SK-N-SH treated with all-trans-retinoic acid at 6 μM for 48 hours (cell line): Measurements from ENCODE around the gene CLTCL1.

Experiments used
- ATAC-seq: fragments of 200-7000 bp; cut with Tn5 transposase; 3 replicates; pipeline ENCODE4 v1.9.1; 2020; ENCODE audit warnings: mild to moderate bottlenecking, moderate library complexity
- ARNTL ChIP-seq: fragments of 450-650 bp; formaldehyde crosslinking; IDR thresholded peaks from 2 replicates; pipeline ENCODE4 v1.5.0; 2020; ENCODE audit warnings: low read depth, mild to moderate bottlenecking, moderate library complexity, borderline replicate concordance
- CSDC2 ChIP-seq: fragments of 250-450 bp; sonication (Bioruptor Pico); IDR thresholded peaks from 2 replicates; pipeline ENCODE4 v1.5.0; 2020; ENCODE audit warnings: mild to moderate bottlenecking, moderate library complexity
- ESRRG ChIP-seq: fragments of 250-450 bp; sonication (Bioruptor Pico); IDR thresholded peaks from 2 replicates; pipeline ENCODE4 v1.6.1; 2021; ENCODE audit warnings: mild to moderate bottlenecking
- GLIS3 ChIP-seq: fragments of 250-450 bp; sonication (Bioruptor Pico); IDR thresholded peaks from 2 replicates; pipeline ENCODE4 v1.5.0; 2020; ENCODE audit warnings: mild to moderate bottlenecking, moderate library complexity
- ISL1 ChIP-seq: fragments of 250-450 bp; sonication (Bioruptor Pico); IDR thresholded peaks from 2 replicates; pipeline ENCODE4 v2.1.2; 2022; ENCODE audit warnings: mild to moderate bottlenecking, moderate library complexity
- OSR1 ChIP-seq: fragments of 250-450 bp; sonication (Bioruptor Pico); IDR thresholded peaks from 2 replicates; pipeline ENCODE4 v1.8.0; 2022; ENCODE audit warnings: moderate library complexity, mild to moderate bottlenecking, inconsistent platforms
- PATZ1 ChIP-seq: fragments of 250-450 bp; sonication (Bioruptor Pico); IDR thresholded peaks from 2 replicates; pipeline ENCODE4 v1.8.0; 2020; ENCODE audit warnings: mild to moderate bottlenecking, moderate library complexity, borderline replicate concordance
- POU6F1 ChIP-seq: fragments of 250-450 bp; sonication (Bioruptor Pico); IDR thresholded peaks from 2 replicates; pipeline ENCODE4 v1.8.0; 2021; ENCODE audit warnings: low read depth, mild to moderate bottlenecking, moderate library complexity, borderline replicate concordance
- PPARA ChIP-seq: fragments of 250-450 bp; sonication (Bioruptor Pico); IDR thresholded peaks from 2 replicates; pipeline ENCODE4 v1.5.0; 2020; ENCODE audit warnings: mild to moderate bottlenecking, borderline replicate concordance
- RARB ChIP-seq: fragments of 250-450 bp; sonication (Bioruptor Pico); IDR thresholded peaks from 2 replicates; pipeline ENCODE4 v1.8.0; 2021; ENCODE audit warnings: mild to moderate bottlenecking, moderate library complexity
- SNAI2 ChIP-seq: fragments of 250-450 bp; sonication (Bioruptor Pico); IDR thresholded peaks from 2 replicates; pipeline ENCODE4 v1.5.0; 2020; ENCODE audit warnings: mild to moderate bottlenecking, moderate library complexity
- TCF4 ChIP-seq: fragments of 250-450 bp; sonication (Bioruptor Pico); IDR thresholded peaks from 2 replicates; pipeline ENCODE4 v1.8.0; 2021; ENCODE audit warnings: mild to moderate bottlenecking, moderate library complexity, borderline replicate concordance
- TOX ChIP-seq: fragments of 250-450 bp; sonication (Bioruptor Pico); IDR thresholded peaks from 2 replicates; pipeline ENCODE4 v1.8.0; 2021; ENCODE audit warnings: mild to moderate bottlenecking, moderate library complexity, borderline replicate concordance
- TSHZ2 ChIP-seq: fragments of 250-450 bp; sonication (Bioruptor Pico); IDR thresholded peaks from 2 replicates; pipeline ENCODE4 v1.5.0; 2020; ENCODE audit warnings: mild to moderate bottlenecking, moderate library complexity
- ZFP3 ChIP-seq: fragments of 250-450 bp; sonication (Bioruptor Pico); IDR thresholded peaks from 2 replicates; pipeline ENCODE4 v1.5.0; 2020; ENCODE audit warnings: mild to moderate bottlenecking, moderate library complexity
- ZFP30 ChIP-seq: fragments of 450-650 bp; formaldehyde crosslinking; IDR thresholded peaks from 2 replicates; pipeline ENCODE4 v1.5.0; 2022; ENCODE audit warnings: mild to moderate bottlenecking, moderate library complexity
- ZNF70 ChIP-seq: fragments of 450-650 bp; formaldehyde crosslinking; IDR thresholded peaks from 2 replicates; pipeline ENCODE4 v1.5.0; 2020; ENCODE audit warnings: mild to moderate bottlenecking, moderate library complexity
- ZNF8 ChIP-seq: fragments of 450-650 bp; formaldehyde crosslinking; IDR thresholded peaks from 2 replicates; pipeline ENCODE4 v1.5.0; 2020; ENCODE audit warnings: mild to moderate bottlenecking, moderate library complexity

The CLTCL1 gene

DNA sequence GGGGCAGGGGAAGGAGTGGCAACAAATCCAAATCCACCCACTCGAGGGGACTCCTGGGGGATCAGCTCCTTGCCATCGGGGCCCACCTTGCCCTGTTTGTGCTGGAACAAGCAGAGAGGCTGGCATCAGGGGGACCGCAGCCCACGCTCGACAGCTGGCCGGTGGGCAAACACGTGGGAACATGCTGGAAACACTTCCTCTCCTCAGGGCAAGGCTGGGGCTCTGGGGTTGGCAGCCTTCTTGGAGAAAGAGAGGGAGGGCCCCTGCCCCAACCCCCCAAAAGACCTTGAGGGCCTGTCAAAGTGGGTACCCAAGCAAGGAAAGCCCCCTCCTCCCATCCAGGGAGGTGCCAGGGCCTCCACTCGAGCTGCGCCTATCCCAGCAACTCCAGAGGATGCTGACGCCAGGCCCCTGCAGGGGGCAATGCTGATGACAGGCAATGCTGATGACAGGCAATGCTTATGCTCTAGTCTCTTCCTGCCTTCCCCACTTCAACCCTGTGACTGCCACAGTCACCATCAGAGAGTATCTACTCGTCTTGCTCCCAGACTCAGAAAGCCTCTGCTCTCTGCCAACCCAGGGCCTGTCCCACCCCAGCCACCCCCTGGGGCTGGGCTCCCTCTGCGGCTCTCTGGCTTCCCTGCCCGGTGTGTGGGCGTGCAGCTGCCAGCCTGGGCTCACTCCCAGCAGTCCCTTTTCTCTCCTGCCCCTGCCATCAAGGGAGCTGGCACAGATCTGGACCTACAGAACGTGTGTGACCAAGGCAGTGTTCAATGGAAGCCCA lies 153.1 kb downstream of the CLTCL1 start:
- TF ChIP-seq ZNF8 (CRISPR knock-in tag) (no peak), ESRRG (CRISPR knock-in tag) (no peak), ZFP3 (CRISPR knock-in tag) (no peak), RARB (CRISPR knock-in tag) (no peak), SNAI2 (no peak), ZFP30 (CRISPR knock-in tag) (no peak), PPARA (CRISPR knock-in tag) (no peak), ARNTL (CRISPR knock-in tag) (no peak), TOX (CRISPR knock-in tag) (no peak), TSHZ2 (CRISPR knock-in tag) (no peak), GLIS3 (no peak), OSR1 (CRISPR knock-in tag) (no peak), TCF4 (no peak), POU6F1 (CRISPR knock-in tag) (no peak), CSDC2 (no peak)
- ATAC-seq, result no peak

- TF ChIP-seq TOX (CRISPR knock-in tag), result no peak
- TF ChIP-seq ZNF8 (CRISPR knock-in tag), result no peak
- no peak for TF ChIP-seq OSR1 (CRISPR knock-in tag)
- no peak for TF ChIP-seq TSHZ2 (CRISPR knock-in tag)
- no peak for TF ChIP-seq ARNTL (CRISPR knock-in tag)
- no peak for TF ChIP-seq ISL1
- no peak for TF ChIP-seq PATZ1 (CRISPR knock-in tag)
- no peak for TF ChIP-seq SNAI2
- no peak for TF ChIP-seq TCF4
- TF ChIP-seq GLIS3, result no peak
- ATAC-seq, result no peak
Observed at GRCh38 chr22:19137384-19138216, 153.9 kb downstream of the CLTCL1 start.

GRCh38 chr22:19136915-19137314 lies 154.6 kb downstream of the CLTCL1 start:
- no peak for ATAC-seq
- TF ChIP-seq ZNF70 (CRISPR knock-in tag) (no peak), ZFP30 (CRISPR knock-in tag) (no peak), GLIS3 (no peak), ISL1 (no peak), ESRRG (CRISPR knock-in tag) (no peak)
